ENCODE results near the gene MOGAT1.

Gene MOGAT1

GRCh38 chr2:222736301-222736700 is 64.8 kb downstream of the MOGAT1 start:
- Histone ChIP-seq H3K4me2 (ENCODE audit: low read depth, low read length, poor library complexity, severe bottlenecking) (no peak overlapping the region), H3K4me3 (ENCODE audit: insufficient read depth, low read length, poor library complexity, severe bottlenecking) (no peak overlapping the region), H3K79me2 (ENCODE audit: insufficient read depth, low read length) (no peaks in the 10 kb centered on the region), H3K9ac (ENCODE audit: low read length) (no peak overlapping the region), H3K27ac (ENCODE audit: low read depth, low read length) (no peak overlapping the region), H4K20me1 (ENCODE audit: low read depth, low read length) (no peaks in the 10 kb centered on the region), H3K9me2 (replicated peaks; ENCODE audit: insufficient read depth, low read length) (no peaks in the 10 kb centered on the region), H3K27me3 (ENCODE audit: low read length) (no peaks in the 10 kb centered on the region), H3F3A (ENCODE audit: insufficient read depth) (no peaks in the 10 kb centered on the region), H3K36me3 (ENCODE audit: low read length) (no peaks in the 10 kb centered on the region), H3K9me3 (ENCODE audit: insufficient read depth, low read length) (no peaks in the 10 kb centered on the region), H2AFZ (ENCODE audit: low read depth, low read length, severe bottlenecking) (no peak overlapping the region)
- no peak for TF ChIP-seq EZH2phosphoT487 (conservative IDR thresholded peaks at IDR 0.05; ENCODE audit: low read length)
- TF ChIP-seq CTCF (IDR thresholded peaks at IDR 0.05; ENCODE audit: insufficient read depth, low read length, poor library complexity, severe bottlenecking): no peak

DNA sequence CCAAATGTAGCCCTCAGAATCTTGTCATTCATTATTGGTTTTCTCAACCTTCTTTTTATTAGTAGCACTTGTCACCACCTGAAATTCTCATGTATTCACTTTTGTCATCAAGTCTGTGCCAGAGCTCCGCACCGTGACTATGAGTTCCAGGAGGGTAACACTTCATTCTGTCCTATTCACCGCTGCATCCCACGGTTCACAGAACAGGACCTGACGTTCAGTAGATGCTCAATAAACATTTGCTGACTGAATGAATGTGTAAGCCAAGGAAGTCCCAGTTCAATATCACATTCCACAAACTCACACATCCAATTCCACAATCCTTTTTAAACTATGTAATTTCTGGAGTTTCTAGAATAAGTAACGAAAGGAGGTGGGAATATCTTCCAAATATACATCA is 65.5 kb downstream of the MOGAT1 start:
- no peak for TF ChIP-seq EZH2phosphoT487 (conservative IDR thresholded peaks at IDR 0.05; ENCODE audit: low read length)

GRCh38 chr2:222738312-222738711 is 66.9 kb downstream of the MOGAT1 start:
- no peak overlapping the region for H2AFZ ChIP-seq (ENCODE audit: low read depth, low read length, severe bottlenecking)

More for the DNA sequence above, 65.5 kb downstream of the MOGAT1 start:
- Histone ChIP-seq H3K27me3 (ENCODE audit: low read length) (no peaks in the 10 kb centered on the region), H3F3A (ENCODE audit: insufficient read depth) (no peaks in the 10 kb centered on the region), H2AFZ (ENCODE audit: low read depth, low read length, severe bottlenecking) (no peak overlapping the region), H4K20me1 (ENCODE audit: low read depth, low read length) (no peaks in the 10 kb centered on the region), H3K27ac (ENCODE audit: low read depth, low read length) (no peak overlapping the region), H3K4me3 (ENCODE audit: insufficient read depth, low read length, poor library complexity, severe bottlenecking) (no peak overlapping the region), H3K9ac (ENCODE audit: low read length) (no peak overlapping the region), H3K9me3 (ENCODE audit: insufficient read depth, low read length) (no peaks in the 10 kb centered on the region), H3K79me2 (ENCODE audit: insufficient read depth, low read length) (no peaks in the 10 kb centered on the region), H3K36me3 (ENCODE audit: low read length) (no peaks in the 10 kb centered on the region), H3K9me2 (replicated peaks; ENCODE audit: insufficient read depth, low read length) (no peaks in the 10 kb centered on the region), H3K4me2 (ENCODE audit: low read depth, low read length, poor library complexity, severe bottlenecking) (no peak overlapping the region)

DNA sequence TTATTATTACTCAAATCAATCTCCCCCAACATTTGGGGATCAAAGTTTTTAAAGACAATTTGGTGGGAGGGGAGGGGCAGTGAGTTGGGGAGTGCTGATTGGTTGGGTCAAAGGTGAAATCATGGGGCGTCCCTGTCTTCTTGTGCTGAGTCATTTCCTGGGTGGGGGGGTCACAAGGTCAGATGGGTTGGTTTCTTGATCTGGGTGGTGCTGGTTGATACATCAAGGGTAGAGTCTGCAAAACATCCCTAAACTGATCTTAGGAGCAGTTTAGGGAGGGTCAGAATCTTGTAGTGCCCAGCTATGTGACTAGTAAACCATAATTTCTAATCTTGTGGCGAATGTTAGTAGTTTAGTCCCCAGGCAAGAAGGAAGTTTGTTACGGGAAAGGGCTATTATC is 67.4 kb downstream of the MOGAT1 start:
- H3K9me3 ChIP-seq (ENCODE audit: insufficient read depth, low read length): no peaks in the 10 kb centered on the region
- no peaks in the 10 kb centered on the region for H3K79me2 ChIP-seq (ENCODE audit: insufficient read depth, low read length)
- no peaks in the 10 kb centered on the region for H3F3A ChIP-seq (ENCODE audit: insufficient read depth)
- H3K27ac ChIP-seq (ENCODE audit: low read depth, low read length): no peak overlapping the region
- H3K9me2 ChIP-seq (replicated peaks; ENCODE audit: insufficient read depth, low read length): no peaks in the 10 kb centered on the region
- no peak overlapping the region for H3K9ac ChIP-seq (ENCODE audit: low read length)
- no peak overlapping the region for H3K4me3 ChIP-seq (ENCODE audit: insufficient read depth, low read length, poor library complexity, severe bottlenecking)
- no peak overlapping the region for H3K4me2 ChIP-seq (ENCODE audit: low read depth, low read length, poor library complexity, severe bottlenecking)
- H3K27me3 ChIP-seq (ENCODE audit: low read length): no peaks in the 10 kb centered on the region
- no peaks in the 10 kb centered on the region for H4K20me1 ChIP-seq (ENCODE audit: low read depth, low read length)
- H3K36me3 ChIP-seq (ENCODE audit: low read length): no peaks in the 10 kb centered on the region
- no peak overlapping the region for H2AFZ ChIP-seq (ENCODE audit: low read depth, low read length, severe bottlenecking)
- TF ChIP-seq EZH2phosphoT487 (conservative IDR thresholded peaks at IDR 0.05; ENCODE audit: low read length) (no peak), CTCF (IDR thresholded peaks at IDR 0.05; ENCODE audit: insufficient read depth, low read length, poor library complexity, severe bottlenecking) (no peak)

More at GRCh38 chr2:222738312-222738711, 66.9 kb downstream of the MOGAT1 start:
- Histone ChIP-seq H4K20me1 (ENCODE audit: low read depth, low read length) (no peaks in the 10 kb centered on the region), H3K9ac (ENCODE audit: low read length) (no peak overlapping the region), H3K4me3 (ENCODE audit: insufficient read depth, low read length, poor library complexity, severe bottlenecking) (no peak overlapping the region), H3F3A (ENCODE audit: insufficient read depth) (no peaks in the 10 kb centered on the region), H3K9me3 (ENCODE audit: insufficient read depth, low read length) (no peaks in the 10 kb centered on the region), H3K4me2 (ENCODE audit: low read depth, low read length, poor library complexity, severe bottlenecking) (no peak overlapping the region), H3K36me3 (ENCODE audit: low read length) (no peaks in the 10 kb centered on the region), H3K27me3 (ENCODE audit: low read length) (no peaks in the 10 kb centered on the region), H3K27ac (ENCODE audit: low read depth, low read length) (no peak overlapping the region), H3K79me2 (ENCODE audit: insufficient read depth, low read length) (no peaks in the 10 kb centered on the region), H3K9me2 (replicated peaks; ENCODE audit: insufficient read depth, low read length) (no peaks in the 10 kb centered on the region)
- TF ChIP-seq CTCF (IDR thresholded peaks at IDR 0.05; ENCODE audit: insufficient read depth, low read length, poor library complexity, severe bottlenecking) (no peak), EZH2phosphoT487 (conservative IDR thresholded peaks at IDR 0.05; ENCODE audit: low read length) (no peak)

Data from SU-DHL-6 (cell line).